ENCODE measurements around the gene NCKAP5. TPM values are rescaled to one million over a fixed set of nuclear protein-coding genes. Genes with fewer than 3 reads are reported as not detected.
"Not testable (repeated sequence)": the region's sequence is repeated elsewhere in the genome, so short reads cannot be mapped to it uniquely, and the experiment has no call there.

Gene NCKAP5
- total RNA-seq, 3 donors from 2014 or later: 1.9 to 6.3 (median 2.3) TPM

DNA sequence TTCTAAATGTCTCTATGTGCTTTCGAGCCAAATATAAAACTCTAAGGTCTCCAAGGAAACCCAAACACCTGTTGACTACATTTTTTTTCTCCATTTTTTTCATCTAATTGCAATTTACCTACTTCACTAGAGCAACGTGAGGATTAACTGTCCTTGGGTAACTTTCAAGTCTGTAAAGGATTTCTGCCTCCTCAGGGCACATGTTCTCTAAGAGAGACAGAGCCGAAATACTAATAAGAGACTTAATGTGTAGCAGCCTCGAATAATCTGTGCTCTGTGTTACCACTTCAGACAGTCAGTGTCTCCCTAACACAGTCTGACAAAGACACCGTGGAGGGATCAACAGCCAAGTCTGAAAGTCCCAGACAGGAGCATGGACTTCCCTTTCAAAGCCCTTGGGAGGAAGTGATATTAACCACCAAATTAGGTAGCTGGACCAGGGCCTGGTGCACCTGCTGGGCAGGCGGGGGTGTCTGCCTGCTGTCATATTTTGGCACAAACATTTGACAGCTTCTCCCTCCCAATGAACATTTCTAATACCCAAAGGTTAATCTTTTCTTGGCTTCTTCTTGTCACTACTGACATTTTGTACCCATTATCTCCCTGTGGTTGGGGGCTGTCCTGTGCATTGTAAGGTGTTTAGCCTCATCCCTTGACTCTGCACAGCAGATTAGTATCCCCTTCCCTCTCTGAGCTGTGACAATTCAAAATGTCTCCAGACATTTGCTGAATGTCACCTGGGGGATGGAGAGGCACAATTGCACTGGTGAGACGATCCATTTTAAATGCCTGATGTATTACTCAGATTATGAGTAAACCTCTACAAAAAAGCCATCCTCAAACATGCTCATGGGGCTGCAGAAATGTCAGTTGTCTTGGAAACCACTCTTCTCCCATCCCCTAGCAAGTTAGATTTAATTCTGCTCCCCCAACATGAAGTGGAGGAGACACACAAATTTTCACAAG is 852.6 kb downstream of the NCKAP5 start:
- TF ChIP-seq, protein P1, sequence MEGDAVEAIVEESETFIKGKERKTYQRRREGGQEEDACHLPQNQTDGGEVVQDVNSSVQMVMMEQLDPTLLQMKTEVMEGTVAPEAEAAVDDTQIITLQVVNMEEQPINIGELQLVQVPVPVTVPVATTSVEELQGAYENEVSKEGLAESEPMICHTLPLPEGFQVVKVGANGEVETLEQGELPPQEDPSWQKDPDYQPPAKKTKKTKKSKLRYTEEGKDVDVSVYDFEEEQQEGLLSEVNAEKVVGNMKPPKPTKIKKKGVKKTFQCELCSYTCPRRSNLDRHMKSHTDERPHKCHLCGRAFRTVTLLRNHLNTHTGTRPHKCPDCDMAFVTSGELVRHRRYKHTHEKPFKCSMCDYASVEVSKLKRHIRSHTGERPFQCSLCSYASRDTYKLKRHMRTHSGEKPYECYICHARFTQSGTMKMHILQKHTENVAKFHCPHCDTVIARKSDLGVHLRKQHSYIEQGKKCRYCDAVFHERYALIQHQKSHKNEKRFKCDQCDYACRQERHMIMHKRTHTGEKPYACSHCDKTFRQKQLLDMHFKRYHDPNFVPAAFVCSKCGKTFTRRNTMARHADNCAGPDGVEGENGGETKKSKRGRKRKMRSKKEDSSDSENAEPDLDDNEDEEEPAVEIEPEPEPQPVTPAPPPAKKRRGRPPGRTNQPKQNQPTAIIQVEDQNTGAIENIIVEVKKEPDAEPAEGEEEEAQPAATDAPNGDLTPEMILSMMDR (IDR thresholded peaks at IDR 0.05): no peak
- intact Hi-C loops (cut with DNase I, micrococcal nuclease): no loop called here
- H3K9me3 ChIP-seq: no peaks in the 10 kb centered on the region
- no peaks in the 10 kb centered on the region for H3K4me1 ChIP-seq (ENCODE audit: low read depth)
- H3K4me3 ChIP-seq: no peak overlapping the region
- no peaks in the 10 kb centered on the region for H3K36me3 ChIP-seq (ENCODE audit: low read depth)
- ATAC-seq: no peak
- no peak for DNase-seq

- TF ChIP-seq, protein P1 (IDR thresholded peaks at IDR 0.05): no peak
- ATAC-seq: no peak
- no peak overlapping the region for H3K4me3 ChIP-seq
- DNase-seq: no peak
- intact Hi-C loops (cut with DNase I, micrococcal nuclease): no loop called here
- no peaks in the 10 kb centered on the region for H3K36me3 ChIP-seq (ENCODE audit: low read depth)
- H3K4me1 ChIP-seq (ENCODE audit: low read depth): no peaks in the 10 kb centered on the region
- no peaks in the 10 kb centered on the region for H3K9me3 ChIP-seq
These were observed 864.9 kb downstream of the NCKAP5 start for GRCh38 chr2:132703396-132703795.

GRCh38 chr2:132701810-132702209 is 866.5 kb downstream of the NCKAP5 start:
- ATAC-seq (no peak), DNase-seq (no peak)
- H3K4me3 ChIP-seq: no peak overlapping the region
- no peaks in the 10 kb centered on the region for H3K4me1 ChIP-seq (ENCODE audit: low read depth)
- TF ChIP-seq, protein P1 (IDR thresholded peaks at IDR 0.05): no peak
- no peaks in the 10 kb centered on the region for H3K36me3 ChIP-seq (ENCODE audit: low read depth)
- intact Hi-C loops (cut with DNase I, micrococcal nuclease): no loop called here
- no peaks in the 10 kb centered on the region for H3K9me3 ChIP-seq

DNA sequence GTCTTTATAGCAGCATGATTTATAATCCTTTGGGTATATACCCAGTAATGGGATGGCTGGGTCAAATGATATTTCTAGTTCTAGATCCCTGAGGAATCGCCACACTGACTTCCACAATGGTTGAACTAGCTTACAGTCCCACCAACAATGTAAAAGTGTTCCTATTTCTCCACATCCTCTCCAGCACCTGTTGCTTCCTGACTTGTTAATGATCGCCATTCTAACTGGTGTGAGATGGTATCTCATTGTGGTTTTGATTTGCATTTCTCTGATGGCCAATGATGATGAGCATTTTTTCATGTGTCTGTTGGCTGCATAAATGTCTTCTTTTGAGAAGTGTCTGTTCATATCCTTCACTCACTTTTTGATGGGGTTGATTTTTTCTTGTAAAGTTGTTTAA is 868.5 kb downstream of the NCKAP5 start:
- intact Hi-C loops (cut with DNase I, micrococcal nuclease): not testable (repeated sequence)

GRCh38 chr2:132698347-132698746 is 869.9 kb downstream of the NCKAP5 start:
- H3K4me3 ChIP-seq; intact Hi-C loops (cut with DNase I, micrococcal nuclease); H3K36me3 ChIP-seq (ENCODE audit: low read depth); DNase-seq; H3K9me3 ChIP-seq; H3K4me1 ChIP-seq (ENCODE audit: low read depth); ATAC-seq: not testable (repeated sequence)

More for the DNA sequence above, 868.5 kb downstream of the NCKAP5 start:
- not testable (repeated sequence) for H3K36me3 ChIP-seq (ENCODE audit: low read depth); DNase-seq; ATAC-seq; H3K4me1 ChIP-seq (ENCODE audit: low read depth); H3K9me3 ChIP-seq; H3K4me3 ChIP-seq

DNA sequence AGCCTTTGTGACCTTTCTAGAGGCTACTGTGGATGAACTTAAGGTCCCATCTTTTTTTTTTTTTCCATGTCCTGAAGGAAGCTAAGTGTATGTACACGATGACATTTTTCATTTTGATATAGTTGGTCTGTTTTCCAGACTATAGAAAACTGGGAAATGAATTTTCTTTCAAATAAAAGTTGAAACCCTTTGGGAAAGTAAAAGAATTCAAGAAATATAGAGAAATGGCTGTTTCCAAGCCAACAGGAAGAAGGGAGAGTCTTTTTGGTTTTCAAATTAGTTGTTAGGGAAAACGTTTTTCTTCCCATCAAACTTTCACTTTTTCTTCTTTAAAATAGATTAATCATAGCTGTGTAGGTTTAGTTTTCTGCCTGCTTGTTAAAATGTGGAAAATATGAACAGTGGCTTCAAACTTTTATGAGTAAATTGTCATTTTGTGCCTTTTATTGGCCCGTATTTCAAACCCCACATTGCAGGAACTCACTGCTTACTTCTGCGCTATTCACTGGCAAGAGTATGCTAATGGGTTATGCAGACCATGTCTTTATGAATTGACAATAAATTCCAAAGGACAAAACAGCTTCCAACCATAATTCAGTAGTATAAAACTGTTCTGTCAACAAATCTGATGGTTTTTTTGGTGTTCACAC is 870.6 kb downstream of the NCKAP5 start:
- intact Hi-C loops (cut with DNase I, micrococcal nuclease): no loop called here
- H3K4me1 ChIP-seq (ENCODE audit: low read depth): no peaks in the 10 kb centered on the region
- ATAC-seq: no peak
- no peak for DNase-seq
- H3K9me3 ChIP-seq: no peaks in the 10 kb centered on the region
- H3K36me3 ChIP-seq (ENCODE audit: low read depth): no peaks in the 10 kb centered on the region
- H3K4me3 ChIP-seq: no peak overlapping the region
- TF ChIP-seq, protein P1 (IDR thresholded peaks at IDR 0.05): no peak
